ENCODE results near the gene MYLIP. TPM values are rescaled to one million over a fixed set of nuclear protein-coding genes. Genes with fewer than 3 reads are reported as not detected.

The MYLIP gene
- total RNA-seq, 2 donors from 2014 or later = 17.2 to 38.6 TPM

- DNase-seq = no peak
- ATAC-seq = no peak
- intact Hi-C loops (cut with DNase I, micrococcal nuclease) = no loop called here
Measured at GRCh38 chr6:16104624-16105433, 24.1 kb upstream of the MYLIP start.

- no peak for DNase-seq
- intact Hi-C loops (cut with DNase I, micrococcal nuclease) = no loop called here
- no peak for ATAC-seq
Measured at GRCh38 chr6:16105854-16106253, 23.0 kb upstream of the MYLIP start.

- intact Hi-C loops (cut with DNase I, micrococcal nuclease) = no loop called here
- ATAC-seq (no peak), DNase-seq (no peak)
Measured at GRCh38 chr6:16106991-16107787, 21.7 kb upstream of the MYLIP start.

GRCh38 chr6:16108419-16108818 lies 20.5 kb upstream of the MYLIP start:
- no peak for ATAC-seq
- intact Hi-C loops (cut with DNase I, micrococcal nuclease) = no loop called here

GRCh38 chr6:16108921-16109658 lies 19.8 kb upstream of the MYLIP start:
- DNase-seq = no peak
- intact Hi-C loops (cut with DNase I, micrococcal nuclease) = no loop called here
- peak; percentile 59 for ATAC-seq

More at GRCh38 chr6:16108419-16108818, 20.5 kb upstream of the MYLIP start:
- DNase-seq = no peak

GRCh38 chr6:16109659-16110305 lies 19.1 kb upstream of the MYLIP start:
- DNase-seq = no peak
- no peak for ATAC-seq
- intact Hi-C loops (cut with DNase I, micrococcal nuclease) = no loop called here

GRCh38 chr6:16118825-16119224 lies 10.1 kb upstream of the MYLIP start:
- intact Hi-C loops (cut with DNase I, micrococcal nuclease) = no loop called here
- no peak for DNase-seq
- no peak for ATAC-seq

GRCh38 chr6:16121339-16121738 lies 7.5 kb upstream of the MYLIP start:
- intact Hi-C loops (cut with DNase I, micrococcal nuclease) = loop anchor here in 1 of 2 donors (10.0 kb wide), 1 partner anchor 63 kb away; no protein-coding TSS in a partner anchor
- DNase-seq (no peak), ATAC-seq (no peak)

- intact Hi-C loops (cut with DNase I, micrococcal nuclease) = loop anchor here in 1 of 2 donors (10.0 kb wide), 1 partner anchor 63 kb away; no protein-coding TSS in a partner anchor
- DNase-seq = no peak
- ATAC-seq = no peak
Measured at GRCh38 chr6:16122197-16122596, 6.7 kb upstream of the MYLIP start.

GRCh38 chr6:16124198-16125180 lies 4.4 kb upstream of the MYLIP start:
- DNase-seq = no peak
- intact Hi-C loops (cut with DNase I, micrococcal nuclease) = loop anchor here in 1 of 2 donors (10.0 kb wide), 1 partner anchor 60 kb away; no protein-coding TSS in a partner anchor
- no peak for ATAC-seq

GRCh38 chr6:16126056-16126455 lies 2.8 kb upstream of the MYLIP start:
- no peak for DNase-seq
- ATAC-seq = no peak
- intact Hi-C loops (cut with DNase I, micrococcal nuclease) = loop anchor here in 1 of 2 donors (10.0 kb wide), 1 partner anchor 59 kb away; no protein-coding TSS in a partner anchor

GRCh38 chr6:16126861-16127260 lies 2.0 kb upstream of the MYLIP start:
- ATAC-seq (no peak), DNase-seq (no peak)
- intact Hi-C loops (cut with DNase I, micrococcal nuclease) = loop anchor here in 1 of 2 donors (10.0 kb wide), 1 partner anchor 58 kb away; no protein-coding TSS in a partner anchor

GRCh38 chr6:16127471-16127870 lies 1.4 kb upstream of the MYLIP start:
- intact Hi-C loops (cut with DNase I, micrococcal nuclease) = loop anchor here in 1 of 2 donors (10.0 kb wide), 1 partner anchor 57 kb away; no protein-coding TSS in a partner anchor
- ATAC-seq (no peak), DNase-seq (no peak)

- DNase-seq = peak; percentile 44 to 60
- intact Hi-C loops (cut with DNase I, micrococcal nuclease) = loop anchor here in 1 of 2 donors (10.0 kb wide), 1 partner anchor 55 kb away; no protein-coding TSS in a partner anchor
- ATAC-seq = peak; percentile 22
Measured at GRCh38 chr6:16129623-16130401, 926 bp downstream of the MYLIP start.

- peak in 1 of 2 donors; percentile 34 for DNase-seq
- intact Hi-C loops (cut with DNase I, micrococcal nuclease) = no loop called here
Measured at GRCh38 chr6:16130437-16130891, 1.6 kb downstream of the MYLIP start.

GRCh38 chr6:16130932-16131387 lies 2.1 kb downstream of the MYLIP start:
- peak; percentile 68 for ATAC-seq
- peak; percentile 57 to 78 for DNase-seq
- intact Hi-C loops (cut with DNase I, micrococcal nuclease) = no loop called here

More at GRCh38 chr6:16130437-16130891, 1.6 kb downstream of the MYLIP start:
- ATAC-seq = peak; percentile 34

All from left colon (tissue), 2 donors.